MM.1S (cell line): Measurements from ENCODE around the gene SNRPB.

ENCODE experiments used
- CTCF ChIP-seq: fragments of 300-600 bp; sonication (generic); IDR thresholded peaks from 2 replicates; pipeline ENCODE4 v1.5.1; 2016; ENCODE audit warnings: antibody characterized with exemption, low read length, mixed read lengths
- EZH2 ChIP-seq: fragments of 300-600 bp; sonication (generic); optimal IDR thresholded peaks from 2 replicates; pipeline ENCODE3; 2017; ENCODE audit warnings: low read depth, mild to moderate bottlenecking, antibody characterized with exemption, low read length, mixed read lengths
- EZH2phosphoT487 ChIP-seq: fragments of 300-600 bp; sonication (generic); IDR thresholded peaks from 2 replicates; pipeline ENCODE4 v1.6.1; 2018; ENCODE audit warnings: antibody characterized with exemption, low read length

GRCh38 chr20:2462484-2462883, 8.1 kb downstream of the SNRPB start:
- TF ChIP-seq CTCF (no peak), EZH2phosphoT487 (no peak), EZH2 (no peak)
